Measurements from ENCODE around the gene TIMM22. TPM values are rescaled to one million over a fixed set of nuclear protein-coding genes. Genes with fewer than 3 reads are reported as not detected.

TIMM22 gene
- total and polyA plus RNA-seq, 7 donors = 8.0 to 27.2 (median 14.9) TPM

- H3K4me3 ChIP-seq = peak overlapping the region; percentile 45
- DNase-seq (no peak), ATAC-seq (peak; percentile 52 to 67 (median 60))
- H3K27me3 ChIP-seq (ENCODE audit: insufficient read depth in 3 of 3, low read length in 2 of 3) = peaks cover 0 to 2% (median 0%) of the 10 kb centered on the region in 3 donors
- peak overlapping the region; percentile 72 for H3K27ac ChIP-seq
- WGBS, 3 donors = 22 to 51% (median 27%) methylated on average over 20 of the region's 20 CpGs
- peaks cover 31% of the 10 kb centered on the region for H3K4me1 ChIP-seq
- intact Hi-C loops (cut with DNase I) = no loop called here
- no peak for TF ChIP-seq CTCF (IDR thresholded peaks at IDR 0.05)
- no peaks in the 10 kb centered on the region for H3K36me3 ChIP-seq (ENCODE audit: insufficient read depth in 1 of 2, low read depth in 1 of 2)
- no peaks in the 10 kb centered on the region for H3K9me3 ChIP-seq
These were observed 33.2 kb downstream of the TIMM22 start for GRCh38 chr17:1029922-1030644.

GRCh38 chr17:1030684-1031532 is 34.0 kb downstream of the TIMM22 start:
- ATAC-seq (peak; percentile 64 to 79 (median 73)), DNase-seq (peak; percentile 69 to 89)
- H3K4me3 ChIP-seq = peak overlapping the region; percentile 45
- intact Hi-C loops (cut with DNase I) = no loop called here
- peak overlapping the region; percentile 72 for H3K27ac ChIP-seq
- 13 to 35% (median 21%) methylated on average over 40 to 45 of the region's 45 CpGs for WGBS, 3 donors
- H3K36me3 ChIP-seq (ENCODE audit: insufficient read depth in 1 of 2, low read depth in 1 of 2) = no peaks in the 10 kb centered on the region
- TF ChIP-seq CTCF (IDR thresholded peaks at IDR 0.05) = no peak
- H3K4me1 ChIP-seq = peaks cover 28% of the 10 kb centered on the region
- no peaks in the 10 kb centered on the region for H3K9me3 ChIP-seq
- peaks cover 0 to 2% (median 0%) of the 10 kb centered on the region in 3 donors for H3K27me3 ChIP-seq (ENCODE audit: insufficient read depth in 3 of 3, low read length in 2 of 3)

- H3K27me3 ChIP-seq (ENCODE audit: insufficient read depth in 3 of 3, low read length in 2 of 3) = peaks cover 0 to 2% (median 0%) of the 10 kb centered on the region in 3 donors
- no peaks in the 10 kb centered on the region for H3K9me3 ChIP-seq
- intact Hi-C loops (cut with DNase I) = no loop called here
- peaks cover 23% of the 10 kb centered on the region for H3K4me1 ChIP-seq
- peak; percentile 69 to 83 for DNase-seq
- H3K4me3 ChIP-seq = peak overlapping the region; percentile 45
- H3K27ac ChIP-seq = no peak overlapping the region
- WGBS, 3 donors = 16 to 17% methylated on average over 6 to 26 of the region's 35 CpGs; no CpG with 5 or more reads in 1 of the 3 donors
- peak; percentile 18 to 37 (median 29) for ATAC-seq
- no peaks in the 10 kb centered on the region for H3K36me3 ChIP-seq (ENCODE audit: insufficient read depth in 1 of 2, low read depth in 1 of 2)
- TF ChIP-seq CTCF (IDR thresholded peaks at IDR 0.05) = no peak
These were observed 34.8 kb downstream of the TIMM22 start for GRCh38 chr17:1031711-1032110.

GRCh38 chr17:1032391-1032790 is 35.5 kb downstream of the TIMM22 start:
- no peak overlapping the region for H3K4me3 ChIP-seq
- intact Hi-C loops (cut with DNase I) = no loop called here
- no peak for DNase-seq
- H3K9me3 ChIP-seq = no peaks in the 10 kb centered on the region
- 82 to 92% (median 88%) methylated on average over 27 of the region's 27 CpGs for WGBS, 3 donors
- peaks cover 0 to 2% (median 0%) of the 10 kb centered on the region in 3 donors for H3K27me3 ChIP-seq (ENCODE audit: insufficient read depth in 3 of 3, low read length in 2 of 3)
- no peak for TF ChIP-seq CTCF (IDR thresholded peaks at IDR 0.05)
- ATAC-seq = no peak
- H3K36me3 ChIP-seq (ENCODE audit: insufficient read depth in 1 of 2, low read depth in 1 of 2) = no peaks in the 10 kb centered on the region
- no peak overlapping the region for H3K27ac ChIP-seq
- peaks cover 23% of the 10 kb centered on the region for H3K4me1 ChIP-seq
